ENCODE measurements around the gene MEGF8. TPM values are rescaled to one million over a fixed set of nuclear protein-coding genes. Genes with fewer than 3 reads are reported as not detected.

The MEGF8 gene
- total and polyA plus RNA-seq, 9 of the 15 experiments (the other 6 are each of a cell fraction or from before 2014, with no cell fraction given) = 0.28 to 13.1 (median 3.0) TPM

GRCh38 chr19:42315024-42315423, 10.4 kb upstream of the MEGF8 start:
- Histone ChIP-seq H3K27ac (ENCODE audit: extremely low read depth, low read depth, low read length) (no peak overlapping the region), H3K9me1 (ENCODE audit: control insufficient read depth, insufficient read depth, low read length) (no peaks in the 10 kb centered on the region), H3K9me3 (replicated peaks; ENCODE audit: control insufficient read depth, insufficient read depth, low read depth, low read length) (no peaks in the 10 kb centered on the region), H3K4me1 (replicated peaks in 1 of 2; ENCODE audit: control insufficient read depth in 2 of 2, insufficient read depth in 2 of 2, low read length in 2 of 2) (peaks cover 15 to 47% of the 10 kb centered on the region in 2 experiments; a peak in 3 of 5 replicates), H4K20me1 (replicated peaks; ENCODE audit: control insufficient read depth, insufficient read depth, low read length) (no peaks in the 10 kb centered on the region), H3K9ac (ENCODE audit: insufficient read depth in 1 of 2, low read depth in 2 of 2, low read length in 2 of 2) (no peak overlapping the region; a peak in 1 of 4 replicates), H3K4me3 (no peak overlapping the region), H2AFZ (ENCODE audit: low read depth, low read length) (no peak overlapping the region), H3K4me2 (ENCODE audit: insufficient read depth, low read length) (no peak overlapping the region), H3K27me3 (ENCODE audit: control insufficient read depth in 2 of 2, insufficient read depth in 2 of 2, low read length in 2 of 2) (peaks cover 0 to under 1% of the 10 kb centered on the region in 2 experiments; a peak in 1 of 5 replicates), H3K79me2 (ENCODE audit: control insufficient read depth, insufficient read depth, low read length) (no peaks in the 10 kb centered on the region), H3K36me3 (ENCODE audit: control insufficient read depth, insufficient read depth, low read length) (no peaks in the 10 kb centered on the region)
- CTCF ChIA-PET (ENCODE audit: low intra/inter-chr PET ratio) = no interaction called here
- TF ChIP-seq SAFB2 (IDR thresholded peaks at IDR 0.05; ENCODE audit: borderline replicate concordance, low read depth, low read length, severe bottlenecking) (no peak), CBX8 (IDR thresholded peaks at IDR 0.05; ENCODE audit: borderline replicate concordance, extremely low read depth, low read depth, low read length, poor library complexity, severe bottlenecking) (no peak), RBM15 (IDR thresholded peaks at IDR 0.05; ENCODE audit: insufficient read depth, low read length) (no peak), MEF2A (IDR thresholded peaks at IDR 0.05; ENCODE audit: control insufficient read depth, low read depth, low read length) (no peak)
- intact Hi-C loops (cut with micrococcal nuclease) (no loop called here), in situ Hi-C loops (cut with MboI) (no loop called here)
- POLR2A ChIA-PET = interaction anchor here (0.6 kb wide), 1 partner anchor 202 kb away, joined by 3 read pairs; no protein-coding TSS in a partner anchor
- 35% methylated on average over 5 of the region's 5 CpGs for WGBS (ENCODE audit: insufficient coverage, low coverage, missing lambda C conversion rate)
- FAIRE-seq (no peak), DNase-seq (ENCODE audit: extremely low read depth in 1 of 4, low spot score in 3 of 4) (no peak), ATAC-seq (no peak)
- BruUV-seq (replicated peaks) = no TSS peak

All from K562 (cell line).